ENCODE results near the gene PTPN1.

PTPN1 gene

GRCh38 chr20:50634191-50634590 is 124.0 kb downstream of the PTPN1 start:
- Histone ChIP-seq H3K27ac (ENCODE audit: low read depth, low read length) (no peak overlapping the region), H3K9ac (ENCODE audit: low read length) (no peak overlapping the region), H3K36me3 (ENCODE audit: control insufficient read depth, insufficient read depth, low read length) (no peaks in the 10 kb centered on the region), H3K9me3 (ENCODE audit: control insufficient read depth, insufficient read depth, low read depth, low read length) (no peaks in the 10 kb centered on the region), H3K27me3 (ENCODE audit: control insufficient read depth, insufficient read depth, low read length) (no peaks in the 10 kb centered on the region), H3K4me3 (ENCODE audit: low read depth, low read length) (no peak overlapping the region), H3K4me1 (ENCODE audit: control insufficient read depth, insufficient read depth, low read length) (peaks cover 25% of the 10 kb centered on the region)

Measured in HUES6 (cell line).